Keratinocyte (primary cell): ENCODE data around the gene TSR1.

Source experiments
- EZH2 ChIP-seq: IDR thresholded peaks from one replicate; pipeline ENCODE4 v1.6.1; 2012; ENCODE audit warnings: inconsistent platforms, mild to moderate bottlenecking, low read length, moderate library complexity
- TF ChIP-seq, protein P1 (sequence below), 3 experiments: IDR thresholded peaks in 1 of 3; conservative IDR thresholded peaks in 1 of 3; optimal IDR thresholded peaks in 1 of 3; 2 replicates in 2 of 3; 3 replicates in 1 of 3; pipeline versions ENCODE3 to v1.5.1; 2011; ENCODE audit warnings: low read length in 3 of 3, mild to moderate bottlenecking in 3 of 3, moderate library complexity in 2 of 3, control low read depth in 1 of 3, inconsistent platforms in 1 of 3; ENCODE audit not compliant: insufficient read depth in 2 of 3; ENCODE audit errors: extremely low read depth in 1 of 3

GRCh38 chr17:2379489-2380225 lies 43.4 kb upstream of the TSR1 start:
- TF ChIP-seq, protein P1, sequence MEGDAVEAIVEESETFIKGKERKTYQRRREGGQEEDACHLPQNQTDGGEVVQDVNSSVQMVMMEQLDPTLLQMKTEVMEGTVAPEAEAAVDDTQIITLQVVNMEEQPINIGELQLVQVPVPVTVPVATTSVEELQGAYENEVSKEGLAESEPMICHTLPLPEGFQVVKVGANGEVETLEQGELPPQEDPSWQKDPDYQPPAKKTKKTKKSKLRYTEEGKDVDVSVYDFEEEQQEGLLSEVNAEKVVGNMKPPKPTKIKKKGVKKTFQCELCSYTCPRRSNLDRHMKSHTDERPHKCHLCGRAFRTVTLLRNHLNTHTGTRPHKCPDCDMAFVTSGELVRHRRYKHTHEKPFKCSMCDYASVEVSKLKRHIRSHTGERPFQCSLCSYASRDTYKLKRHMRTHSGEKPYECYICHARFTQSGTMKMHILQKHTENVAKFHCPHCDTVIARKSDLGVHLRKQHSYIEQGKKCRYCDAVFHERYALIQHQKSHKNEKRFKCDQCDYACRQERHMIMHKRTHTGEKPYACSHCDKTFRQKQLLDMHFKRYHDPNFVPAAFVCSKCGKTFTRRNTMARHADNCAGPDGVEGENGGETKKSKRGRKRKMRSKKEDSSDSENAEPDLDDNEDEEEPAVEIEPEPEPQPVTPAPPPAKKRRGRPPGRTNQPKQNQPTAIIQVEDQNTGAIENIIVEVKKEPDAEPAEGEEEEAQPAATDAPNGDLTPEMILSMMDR (optimal IDR thresholded peaks at IDR 0.05 in 1 of 3, IDR thresholded peaks at IDR 0.05 in 1 of 3, conservative IDR thresholded peaks at IDR 0.05 in 1 of 3; ENCODE audit: extremely low read depth in 1 of 3, insufficient read depth in 2 of 3, low read length in 3 of 3): no peak
- no peak for TF ChIP-seq EZH2
